H1 (cell line): ENCODE measurements around the gene GPR39. TPM values are rescaled to one million over a fixed set of nuclear protein-coding genes. Genes with fewer than 3 reads are reported as not detected.

Experiments used
- CTCF ChIA-PET: fragments of 300-600 bp; sonication (Branson Sonifier 250); formaldehyde crosslinking; loops from one replicate; lab custom pipeline; 2021; ENCODE audit not compliant: partially characterized antibody; lab: Charles Lee
- POLR2A ChIA-PET: fragments of 300-600 bp; sonication (Branson Sonifier 250); formaldehyde crosslinking; loops from one replicate; lab custom pipeline; 2021; ENCODE audit warnings: inconsistent platforms; ENCODE audit not compliant: partially characterized antibody; lab: Charles Lee
- DNase-seq, 2 experiments: peaks; one replicate each; pipeline versions ENCODE4 v3.0.0 to v3.0.0-alpha.2; 2010 to 2022; ENCODE audit warnings: low spot score in 2 of 2, low read depth in 1 of 2, mixed read lengths in 1 of 2
- FAIRE-seq: peaks from 2 replicates; lab custom pipeline; 2011; peaks lifted over from hg19 to GRCh38; lab: Jason Lieb, UNC
- H2AFZ ChIP-seq: 2 replicates; pipeline ENCODE4 v1.8.1; 2012; ENCODE audit warnings: low read length, inconsistent platforms
- H2AK5ac ChIP-seq: 2 replicates; pipeline ENCODE4 v1.6.1; 2013; ENCODE audit warnings: low read depth, low read length
- H2BK120ac ChIP-seq: replicated peaks from 2 replicates; pipeline ENCODE3; 2013; ENCODE audit warnings: low read depth, low read length, inconsistent platforms
- H2BK12ac ChIP-seq: 2 replicates; pipeline ENCODE4 v1.6.1; 2013; ENCODE audit warnings: low read depth, low read length
- H2BK15ac ChIP-seq: 2 replicates; pipeline ENCODE4 v1.6.1; 2013; ENCODE audit warnings: low read length
- H2BK20ac ChIP-seq: 2 replicates; pipeline ENCODE4 v1.6.1; 2013; ENCODE audit warnings: low read length
- H2BK5ac ChIP-seq: 2 replicates; pipeline ENCODE4 v1.6.1; 2013; ENCODE audit warnings: low read depth, low read length
- H3K14ac ChIP-seq: 2 replicates; pipeline ENCODE4 v1.6.1; 2013; ENCODE audit warnings: inconsistent platforms; ENCODE audit not compliant: insufficient read length
- H3K18ac ChIP-seq: 2 replicates; pipeline ENCODE4 v1.6.1; 2013; ENCODE audit warnings: low read length; ENCODE audit errors: extremely low read depth
- H3K23ac ChIP-seq: 2 replicates; pipeline ENCODE4 v1.6.1; 2013; ENCODE audit warnings: inconsistent platforms; ENCODE audit not compliant: insufficient read length
- H3K23me2 ChIP-seq: 2 replicates; pipeline ENCODE4 v1.6.1; 2013; ENCODE audit warnings: low read depth, low read length
- H3K27ac ChIP-seq: 2 replicates; pipeline ENCODE4 v1.6.1; 2011; ENCODE audit warnings: low read depth, low read length, inconsistent platforms
- H3K27me3 ChIP-seq, 4 experiments: replicated peaks in 1 of 4; 1 replicate in 1 of 4; 2 replicates in 3 of 4; pipeline versions ENCODE4 v1.6.1 to v1.8.1; 2011 to 2013; ENCODE audit warnings: low read length in 3 of 4, mild to moderate bottlenecking in 3 of 4, inconsistent platforms in 2 of 4, mixed read lengths in 2 of 4, moderate library complexity in 1 of 4; ENCODE audit not compliant: control insufficient read depth in 3 of 4, insufficient read depth in 3 of 4; ENCODE audit errors: extremely low read depth in 1 of 4
- H3K36me3 ChIP-seq, 4 experiments: 2 replicates each; pipeline versions ENCODE4 v1.6.1 to v1.8.1; 2011 to 2013; ENCODE audit warnings: mild to moderate bottlenecking in 4 of 4, low read length in 3 of 4, moderate library complexity in 2 of 4, control low read depth in 1 of 4, inconsistent platforms in 1 of 4; ENCODE audit not compliant: insufficient read depth in 4 of 4, control insufficient read depth in 2 of 4
- H3K4ac ChIP-seq: replicated peaks from 2 replicates; pipeline ENCODE3; 2013; ENCODE audit warnings: low read length, low read depth, mixed read lengths, inconsistent platforms; ENCODE audit not compliant: insufficient read length
- H3K4me1 ChIP-seq, 4 experiments: replicated peaks in 1 of 4; 1 replicate in 1 of 4; 2 replicates in 3 of 4; pipeline versions ENCODE4 v1.6.1 to v1.8.1; 2011 to 2013; ENCODE audit warnings: low read length in 3 of 4, inconsistent platforms in 2 of 4, mixed read lengths in 1 of 4; ENCODE audit not compliant: insufficient read depth in 4 of 4, control insufficient read depth in 3 of 4
- H3K4me2 ChIP-seq, 2 experiments: 2 replicates each; pipeline versions ENCODE4 v1.6.1 to v1.8.1; 2011 to 2013; ENCODE audit warnings: low read depth in 2 of 2, low read length in 2 of 2, control low read depth in 1 of 2, inconsistent platforms in 1 of 2, mild to moderate bottlenecking in 1 of 2; ENCODE audit not compliant: insufficient read depth in 1 of 2
- H3K4me3 ChIP-seq, 4 experiments: fragments of 200-600, 300-600 bp in 1 of 4; sonication (generic), shearing (Covaris generic), sonication (Bioruptor Twin) in 1 of 4; 2 replicates each; pipeline versions ENCODE4 v1.5.1 to v1.8.1; 2011 to 2016; ENCODE audit warnings: low read length in 4 of 4, low read depth in 3 of 4, control low read depth in 2 of 4, inconsistent platforms in 2 of 4, mild to moderate bottlenecking in 2 of 4, mixed read lengths in 1 of 4, moderate library complexity in 1 of 4; ENCODE audit not compliant: insufficient read depth in 2 of 4; ENCODE audit errors: extremely low read depth in 1 of 4
- H3K56ac ChIP-seq: replicated peaks from 2 replicates; pipeline ENCODE3; 2013; ENCODE audit warnings: low read depth, mild to moderate bottlenecking, mixed read lengths, low read length, inconsistent platforms; ENCODE audit not compliant: insufficient read length
- H3K79me1 ChIP-seq: 2 replicates; pipeline ENCODE4 v1.6.1; 2013; ENCODE audit warnings: low read depth, low read length, control low read depth
- H3K79me2 ChIP-seq, 2 experiments: 2 replicates each; pipeline versions ENCODE4 v1.6.1 to v1.8.1; 2012 to 2013; ENCODE audit warnings: low read length in 2 of 2, mild to moderate bottlenecking in 2 of 2, inconsistent platforms in 1 of 2; ENCODE audit not compliant: insufficient read depth in 2 of 2, control insufficient read depth in 1 of 2
- H3K9ac ChIP-seq, 4 experiments: replicated peaks in 1 of 4; 1 replicate in 1 of 4; 2 replicates in 3 of 4; pipeline versions ENCODE4 v1.6.1 to v1.8.1; 2011 to 2013; ENCODE audit warnings: low read depth in 3 of 4, low read length in 3 of 4, control low read depth in 2 of 4, mild to moderate bottlenecking in 2 of 4, moderate library complexity in 2 of 4, inconsistent platforms in 1 of 4; ENCODE audit errors: extremely low read depth in 1 of 4
- H3K9me3 ChIP-seq, 2 experiments: 2 replicates each; pipeline versions ENCODE4 v1.6.1 to v1.8.1; 2012 to 2013; ENCODE audit warnings: mild to moderate bottlenecking in 2 of 2, moderate library complexity in 2 of 2, control low read depth in 1 of 2, inconsistent platforms in 1 of 2, low read depth in 1 of 2, low read length in 1 of 2, mixed read lengths in 1 of 2; ENCODE audit not compliant: insufficient read depth in 2 of 2
- H4K20me1 ChIP-seq, 2 experiments: replicated peaks in 1 of 2; 2 replicates each; pipeline versions ENCODE3 to v1.8.1; 2011 to 2013; ENCODE audit warnings: inconsistent platforms in 2 of 2, low read length in 2 of 2, mild to moderate bottlenecking in 1 of 2; ENCODE audit not compliant: insufficient read depth in 2 of 2, control insufficient read depth in 1 of 2
- H4K5ac ChIP-seq: 2 replicates; pipeline ENCODE4 v1.6.1; 2013; ENCODE audit warnings: low read length, low read depth, mixed read lengths, inconsistent platforms; ENCODE audit not compliant: insufficient read length
- H4K8ac ChIP-seq: 2 replicates; pipeline ENCODE4 v1.8.0; 2013; ENCODE audit warnings: mild to moderate bottlenecking, moderate library complexity, low read length, inconsistent platforms; ENCODE audit not compliant: insufficient read depth; ENCODE audit errors: extremely low read depth
- H4K91ac ChIP-seq: replicated peaks from 2 replicates; pipeline ENCODE3; 2013; ENCODE audit warnings: low read length, mixed read lengths, inconsistent platforms; ENCODE audit not compliant: insufficient read length
- FOSL1 ChIP-seq: IDR thresholded peaks from 2 replicates; pipeline ENCODE4 v1.6.1; 2011; ENCODE audit warnings: mild to moderate bottlenecking, low read depth, low read length, moderate library complexity; ENCODE audit not compliant: insufficient read depth
- KDM1A ChIP-seq: fragments of 200-600, 300-600 bp; sonication (generic); IDR thresholded peaks from 2 replicates; pipeline ENCODE4 v1.7.1; 2016; ENCODE audit warnings: mild to moderate bottlenecking, low read length, borderline replicate concordance
- MAFK ChIP-seq: IDR thresholded peaks from 2 replicates; pipeline ENCODE4 v1.6.1; 2012; ENCODE audit warnings: low read depth, mild to moderate bottlenecking, improper control_type of control experiment, low read length
- NANOG ChIP-seq: IDR thresholded peaks from 2 replicates; pipeline ENCODE4 v1.6.1; 2011; ENCODE audit warnings: low read length, low read depth, mild to moderate bottlenecking, inconsistent platforms; ENCODE audit not compliant: insufficient read depth, poor library complexity, severe bottlenecking
- POLR2A ChIP-seq, 2 experiments: IDR thresholded peaks; 1 replicate in 1 of 2; 2 replicates in 1 of 2; pipeline ENCODE4 v1.6.1; 2011; ENCODE audit warnings: low read depth in 2 of 2, low read length in 2 of 2, mild to moderate bottlenecking in 2 of 2; ENCODE audit errors: control extremely low read depth in 1 of 2
- RXRA ChIP-seq: IDR thresholded peaks from 2 replicates; pipeline ENCODE4 v1.6.1; 2011; ENCODE audit warnings: low read depth, mild to moderate bottlenecking, low read length, moderate library complexity; ENCODE audit not compliant: insufficient read depth
- TCF12 ChIP-seq: IDR thresholded peaks from 2 replicates; pipeline ENCODE4 v1.6.1; 2011; ENCODE audit warnings: low read depth, mild to moderate bottlenecking, low read length
- WGBS, 2 experiments: shearing (Covaris generic) in 1 of 2; methylation state at CpG; one replicate each; pipeline versions ENCODE4 v1.1.6 to v1.1.7; 2013 to 2015; ENCODE audit warnings: low lambda C conversion rate in 2 of 2, mixed read lengths in 2 of 2, inconsistent platforms in 1 of 2, low coverage in 1 of 2, missing lambda C conversion rate in 1 of 2; ENCODE audit not compliant: insufficient replicate concordance in 2 of 2, insufficient coverage in 1 of 2, insufficient read length in 1 of 2; ENCODE audit errors: extremely low coverage in 1 of 2, missing lambda C conversion rate in 1 of 2; 5-methylcytosine and 5-hydroxymethylcytosine counted together
- polyA plus RNA-seq, 7 experiments: library from polyadenylated mRNA; depleted of rRNA in 3 of 7; stranded (reverse) in 5 of 7; unstranded in 2 of 7; fragments of >200 nt in 5 of 7; fragments of 200-250 nt in 2 of 7; gene quantifications; 1 replicate in 5 of 7; 2 replicates in 1 of 7; 4 replicates in 1 of 7; pipeline versions ENCODE4 v1.2.1 to v1.2.3, GENCODE V29; 2011 to 2013; ENCODE audit warnings: missing spikeins in 2 of 7, mixed read lengths in 2 of 7
- total RNA-seq: library from RNA; stranded (reverse); fragmentation: NEBNext Ultra II Directional; extraction: Animal tissue kit (Norgen Biotek cat#: 25700); gene quantifications from 2 replicates; pipeline ENCODE4 v1.2.1, GENCODE V29; 2021

Gene GPR39
- total and polyA plus RNA-seq, 2 of the 8 experiments (the other 6 are each of a cell fraction or from before 2014, with no cell fraction given) = 0.63 to 2.7 TPM

DNA sequence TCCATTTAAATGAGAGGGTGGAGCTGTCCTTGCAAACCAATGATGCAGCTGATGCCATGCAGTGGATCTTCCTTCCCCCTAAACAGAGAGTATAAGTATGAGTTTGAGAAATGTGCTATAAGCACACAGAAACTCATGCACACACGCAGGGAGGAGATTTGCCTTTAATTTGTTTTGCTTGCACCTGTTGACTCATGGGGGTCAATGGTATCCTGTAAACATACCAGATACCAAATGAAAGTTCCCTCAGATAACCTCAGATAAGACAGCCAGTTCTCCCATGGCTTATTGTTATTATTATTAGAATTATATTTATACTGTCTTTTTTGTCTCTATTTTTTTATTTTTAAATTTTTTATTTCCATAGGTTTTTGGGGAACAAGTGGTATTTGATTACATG, 29.5 kb upstream of the GPR39 start:
- TF ChIP-seq KDM1A (no peak), POLR2A (IDR thresholded peaks at IDR 0.05; ENCODE audit: control extremely low read depth in 1 of 2, low read depth in 2 of 2, low read length in 2 of 2) (no peak), NANOG (no peak), MAFK (no peak), RXRA (no peak), TCF12 (no peak), FOSL1 (no peak)
- Histone ChIP-seq H3K23me2 (no peaks in the 10 kb centered on the region), H3K79me1 (no peaks in the 10 kb centered on the region), H3K4me2 (no peak overlapping the region), H3K56ac (no peak overlapping the region), H2BK5ac (no peak overlapping the region), H3K23ac (no peak overlapping the region), H3K4me3 (no peak overlapping the region), H3K27ac (no peak overlapping the region), H3K18ac (no peak overlapping the region), H4K91ac (no peak overlapping the region), H4K5ac (no peak overlapping the region), H4K8ac (no peak overlapping the region), H2BK15ac (no peak overlapping the region), H2AK5ac (no peak overlapping the region), H2BK120ac (no peak overlapping the region), H3K36me3 (no peaks in the 10 kb centered on the region), H2BK20ac (no peak overlapping the region), H3K27me3 (no peaks in the 10 kb centered on the region), H3K14ac (no peak overlapping the region), H3K79me2 (no peaks in the 10 kb centered on the region), H3K4ac (no peak overlapping the region), H3K4me1 (peaks cover 2 to 3% (median 3%) of the 10 kb centered on the region in 4 experiments; a peak in 5 of 7 replicates), H3K9ac (no peak overlapping the region), H4K20me1 (no peaks in the 10 kb centered on the region), H3K9me3 (no peaks in the 10 kb centered on the region), H2BK12ac (no peak overlapping the region), H2AFZ (no peak overlapping the region)
- CTCF ChIA-PET = no interaction called here
- FAIRE-seq (no peak), DNase-seq (no peak)
- 100% methylated on average over 1 of the region's 1 CpG; no CpG with 5 or more reads in 1 of the 2 experiments for WGBS, 2 experiments
- POLR2A ChIA-PET = no interaction called here
